Muscle layer of duodenum (tissue), 2 donors: ENCODE measurements around the gene DDX52.
A peak's percentile ranks its signal among the peaks of the same experiment; 100 is the strongest.

Experiments used
- H3K27ac ChIP-seq: one replicate; pipeline ENCODE4 v1.7.0; 2013; ENCODE audit warnings: mild to moderate bottlenecking, low read length
- H3K27me3 ChIP-seq: one replicate; pipeline ENCODE4 v1.7.0; 2013; ENCODE audit warnings: low read depth, mild to moderate bottlenecking, control low read depth, low read length
- H3K36me3 ChIP-seq, 2 donors: one replicate each; pipeline ENCODE4 v1.7.0; 2013; ENCODE audit warnings: low read length in 2 of 2, control low read depth in 1 of 2, mild to moderate bottlenecking in 1 of 2; ENCODE audit not compliant: insufficient read depth in 2 of 2, control insufficient read depth in 1 of 2
- H3K4me1 ChIP-seq, 2 donors: one replicate each; pipeline ENCODE4 v1.7.0; 2013; ENCODE audit warnings: low read length in 2 of 2, mild to moderate bottlenecking in 2 of 2, control low read depth in 1 of 2, moderate library complexity in 1 of 2; ENCODE audit not compliant: insufficient read depth in 2 of 2, control insufficient read depth in 1 of 2
- H3K4me3 ChIP-seq, 2 donors: one replicate each; pipeline ENCODE4 v1.7.0; 2013; ENCODE audit warnings: low read length in 2 of 2, low read depth in 1 of 2, mild to moderate bottlenecking in 1 of 2
- H3K9me3 ChIP-seq, 2 donors: one replicate each; pipeline ENCODE4 v1.7.0; 2013; ENCODE audit warnings: low read length in 2 of 2, control low read depth in 1 of 2, mild to moderate bottlenecking in 1 of 2; ENCODE audit not compliant: control insufficient read depth in 1 of 2
- donor health status: healthy.

DDX52 gene

GRCh38 chr17:37609170-37610040 is 33.8 kb downstream of the DDX52 start, which contains the start of gene SYNRG:
TSS of gene SYNRG (minus strand) at chr17:37609418. CDS start at chr17:37609355, 63 bp downstream.
- Histone ChIP-seq H3K9me3 (no peaks in the 10 kb centered on the region), H3K4me3 (peak within 1 kb of the TSS; percentile 85 to 98), H3K27ac (peak within 1 kb of the TSS; percentile 64), H3K4me1 (peaks cover 0 to 10% of the 10 kb centered on the region in 2 donors), H3K36me3 (peaks cover 10 to 27% of the 10 kb centered on the region in 2 donors), H3K27me3 (no peaks in the 10 kb centered on the region)

- peaks cover 0 to 10% of the 10 kb centered on the region in 2 donors for H3K4me1 ChIP-seq
- peak overlapping the region; percentile 85 to 98 for H3K4me3 ChIP-seq
- peaks cover 1 to 19% of the 10 kb centered on the region in 2 donors for H3K36me3 ChIP-seq
- peak overlapping the region; percentile 64 for H3K27ac ChIP-seq
- H3K9me3 ChIP-seq = no peaks in the 10 kb centered on the region
- H3K27me3 ChIP-seq = no peaks in the 10 kb centered on the region
Measured at GRCh38 chr17:37608351-37609169, 34.7 kb downstream of the DDX52 start.

GRCh38 chr17:37607637-37608331 is 35.5 kb downstream of the DDX52 start:
- Histone ChIP-seq H3K9me3 (no peaks in the 10 kb centered on the region), H3K4me1 (peaks cover 0 to 10% of the 10 kb centered on the region in 2 donors), H3K27ac (peak overlapping the region; percentile 64), H3K4me3 (peak overlapping the region; percentile 85 to 98), H3K36me3 (peaks cover 0 to 11% of the 10 kb centered on the region in 2 donors), H3K27me3 (no peaks in the 10 kb centered on the region)

GRCh38 chr17:37605813-37606505 is 37.3 kb downstream of the DDX52 start:
- Histone ChIP-seq H3K4me3 (no peak overlapping the region), H3K27me3 (no peaks in the 10 kb centered on the region), H3K27ac (no peak overlapping the region), H3K36me3 (peaks cover 0 to 3% of the 10 kb centered on the region in 2 donors), H3K9me3 (no peaks in the 10 kb centered on the region), H3K4me1 (peaks cover 0 to 10% of the 10 kb centered on the region in 2 donors)

- peaks cover 0 to 10% of the 10 kb centered on the region in 2 donors for H3K4me1 ChIP-seq
Measured at GRCh38 chr17:37605081-37605480, 38.2 kb downstream of the DDX52 start.

GRCh38 chr17:37604556-37604955 is 38.7 kb downstream of the DDX52 start:
- Histone ChIP-seq H3K27me3 (no peaks in the 10 kb centered on the region), H3K27ac (no peak overlapping the region), H3K4me1 (peaks cover 0 to 10% of the 10 kb centered on the region in 2 donors), H3K9me3 (no peaks in the 10 kb centered on the region), H3K36me3 (peaks cover 3 to 10% of the 10 kb centered on the region in 2 donors), H3K4me3 (no peak overlapping the region)

More at GRCh38 chr17:37605081-37605480, 38.2 kb downstream of the DDX52 start:
- Histone ChIP-seq H3K9me3 (no peaks in the 10 kb centered on the region), H3K27ac (no peak overlapping the region), H3K4me3 (no peak overlapping the region), H3K36me3 (peaks cover 3 to 6% of the 10 kb centered on the region in 2 donors), H3K27me3 (no peaks in the 10 kb centered on the region)

GRCh38 chr17:37598145-37598544 is 45.1 kb downstream of the DDX52 start:
- no peak overlapping the region for H3K4me3 ChIP-seq
- no peaks in the 10 kb centered on the region for H3K27me3 ChIP-seq
- H3K36me3 ChIP-seq = peaks cover 48 to 49% of the 10 kb centered on the region in 2 donors
- H3K9me3 ChIP-seq = no peaks in the 10 kb centered on the region
- no peak overlapping the region for H3K27ac ChIP-seq
- H3K4me1 ChIP-seq = no peaks in the 10 kb centered on the region

GRCh38 chr17:37592291-37592690 is 51.0 kb downstream of the DDX52 start:
- no peak overlapping the region for H3K27ac ChIP-seq
- peaks cover 30 to 36% of the 10 kb centered on the region in 2 donors for H3K36me3 ChIP-seq
- no peaks in the 10 kb centered on the region for H3K27me3 ChIP-seq
- H3K4me3 ChIP-seq = no peak overlapping the region
- H3K9me3 ChIP-seq = no peaks in the 10 kb centered on the region
- H3K4me1 ChIP-seq = no peaks in the 10 kb centered on the region

- Histone ChIP-seq H3K4me1 (no peaks in the 10 kb centered on the region), H3K9me3 (no peaks in the 10 kb centered on the region), H3K4me3 (no peak overlapping the region), H3K27me3 (no peaks in the 10 kb centered on the region), H3K36me3 (peaks cover 29 to 53% of the 10 kb centered on the region in 2 donors), H3K27ac (no peak overlapping the region)
Measured at GRCh38 chr17:37585066-37585465, 58.2 kb downstream of the DDX52 start.

GRCh38 chr17:37576281-37576680 is 67.0 kb downstream of the DDX52 start:
- Histone ChIP-seq H3K9me3 (no peaks in the 10 kb centered on the region), H3K36me3 (peaks cover 25 to 45% of the 10 kb centered on the region in 2 donors)

More at GRCh38 chr17:37576281-37576680, 67.0 kb downstream of the DDX52 start:
- H3K4me1 ChIP-seq = no peaks in the 10 kb centered on the region
- no peaks in the 10 kb centered on the region for H3K27me3 ChIP-seq
- H3K27ac ChIP-seq = no peak overlapping the region
- H3K4me3 ChIP-seq = no peak overlapping the region
